Kidney glomerular epithelial cell (primary cell): ENCODE results near the gene RANBP2.

Experiments
- DNase-seq: peaks from one replicate; lab custom pipeline; 2025; lab: John Stamatoyannopoulos, UW

Gene RANBP2

GRCh38 chr2:108778857-108779256 is 59.6 kb downstream of the RANBP2 start:
- no peak for DNase-seq

GRCh38 chr2:108786008-108786353 is 66.7 kb downstream of the RANBP2 start:
- no peak for DNase-seq

- DNase-seq: peak; percentile 81
Measured at GRCh38 chr2:108786354-108787215, 67.3 kb downstream of the RANBP2 start, which contains the start of gene CCDC138. TSS of gene CCDC138 (plus strand) at chr2:108786771. CDS start at chr2:108786823, 52 bp downstream.

- DNase-seq: no peak
Measured at GRCh38 chr2:108787216-108787541, 67.9 kb downstream of the RANBP2 start.

- DNase-seq: no peak
Measured at GRCh38 chr2:108803045-108803736, 83.9 kb downstream of the RANBP2 start.

- no peak for DNase-seq
Measured at GRCh38 chr2:108805032-108805431, 85.8 kb downstream of the RANBP2 start.

- DNase-seq: no peak
Measured at GRCh38 chr2:108805782-108806181, 86.5 kb downstream of the RANBP2 start.

- no peak for DNase-seq
Measured at GRCh38 chr2:108806371-108807113, 87.3 kb downstream of the RANBP2 start.

GRCh38 chr2:108809936-108810335 is 90.7 kb downstream of the RANBP2 start:
- DNase-seq: no peak

GRCh38 chr2:108810993-108811957 is 92.0 kb downstream of the RANBP2 start:
- no peak for DNase-seq

GRCh38 chr2:108813732-108814131 is 94.5 kb downstream of the RANBP2 start:
- DNase-seq: no peak

GRCh38 chr2:108820482-108820881 is 101.2 kb downstream of the RANBP2 start:
- DNase-seq: no peak

GRCh38 chr2:108823286-108823685 is 104.0 kb downstream of the RANBP2 start:
- DNase-seq: no peak

- no peak for DNase-seq
Measured at GRCh38 chr2:108824316-108825070, 105.2 kb downstream of the RANBP2 start.

GRCh38 chr2:108825254-108825653 is 106.0 kb downstream of the RANBP2 start:
- DNase-seq: no peak

- DNase-seq: no peak
Measured at GRCh38 chr2:108825736-108826135, 106.5 kb downstream of the RANBP2 start.

- DNase-seq: no peak
Measured at GRCh38 chr2:108829578-108830310, 110.5 kb downstream of the RANBP2 start.

GRCh38 chr2:108833219-108833618 is 113.9 kb downstream of the RANBP2 start:
- DNase-seq: no peak

GRCh38 chr2:108834620-108835019 is 115.3 kb downstream of the RANBP2 start:
- no peak for DNase-seq

GRCh38 chr2:108835040-108835439 is 115.8 kb downstream of the RANBP2 start:
- no peak for DNase-seq
